Left ventricle myocardium inferior (tissue), 1 donor: ENCODE results near the gene CLIC6. TPM values are rescaled to one million over a fixed set of nuclear protein-coding genes. Genes with fewer than 3 reads are reported as not detected.

Experiments
- DNase-seq: peaks from one replicate; pipeline ENCODE4 v3.0.0-alpha.2; 2020
- H3K27ac ChIP-seq: fragments of 200-600 bp; replicated peaks from 2 replicates; pipeline ENCODE4 v1.8.0; 2021
- H3K27me3 ChIP-seq: fragments of 200-600 bp; 2 replicates; pipeline ENCODE4 v1.8.0; 2021; ENCODE audit warnings: low read depth
- H3K36me3 ChIP-seq: fragments of 200-600 bp; 2 replicates; pipeline ENCODE4 v1.8.0; 2021
- H3K4me1 ChIP-seq: fragments of 200-600 bp; 2 replicates; pipeline ENCODE4 v1.8.0; 2021
- H3K4me3 ChIP-seq: fragments of 200-600 bp; 2 replicates; pipeline ENCODE4 v1.8.0; 2021; ENCODE audit warnings: mild to moderate bottlenecking, moderate library complexity
- H3K9me3 ChIP-seq: fragments of 200-600 bp; replicated peaks from 2 replicates; pipeline ENCODE4 v1.8.0; 2021
- CTCF ChIP-seq: fragments of 200-600 bp; IDR thresholded peaks from 2 replicates; pipeline ENCODE4 v1.8.0; 2021; ENCODE audit warnings: antibody characterized with exemption, mild to moderate bottlenecking, borderline replicate concordance
- intact Hi-C: fragments of 100-400 bp; cut with micrococcal nuclease; formaldehyde crosslinking; loops from one replicate; pipeline ENCODE4 v1.11.0; 2022
- total RNA-seq: library from RNA; stranded (reverse); fragmentation: NEBNext Ultra II Directional; extraction: Animal tissue kit (Norgen Biotek cat#: 25700); gene quantifications from one replicate; pipeline ENCODE4 v1.2.1, GENCODE V29; 2021
- donor health status: DM: no; HTN: yes; CAD: no; lungs with severe emphysema.

CLIC6 gene
- total RNA-seq, 1 donor from 2014 or later: 11.2 TPM

DNA sequence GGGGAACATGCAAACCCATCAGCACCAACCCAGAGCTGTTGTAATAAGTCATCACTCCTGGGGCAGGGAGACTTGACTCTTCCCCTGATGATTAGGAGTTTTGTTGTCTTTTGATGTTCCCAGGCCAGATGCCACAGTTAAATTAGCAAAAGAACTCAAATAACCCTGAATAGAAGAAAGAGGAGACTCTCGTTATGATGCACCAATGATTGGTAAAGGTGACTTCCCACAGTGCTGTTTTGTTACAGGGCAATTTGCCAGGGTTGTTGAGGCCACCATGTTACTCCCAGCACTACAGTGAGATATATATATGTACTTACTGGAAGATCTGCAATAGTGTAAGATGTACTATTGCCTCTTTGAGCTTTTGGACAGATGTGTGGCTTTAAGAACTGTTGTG lies 29.5 kb upstream of the CLIC6 start:
- no peak for TF ChIP-seq CTCF
- Histone ChIP-seq H3K36me3 (no peaks in the 10 kb centered on the region), H3K27me3 (peaks cover 8% of the 10 kb centered on the region), H3K4me3 (no peak overlapping the region), H3K9me3 (no peaks in the 10 kb centered on the region), H3K27ac (no peak overlapping the region), H3K4me1 (peaks cover under 1% of the 10 kb centered on the region)
- no peak for DNase-seq
- intact Hi-C loops: no loop called here

- H3K4me1 ChIP-seq: peaks cover 6% of the 10 kb centered on the region
- no peak overlapping the region for H3K4me3 ChIP-seq
- no peak for DNase-seq
- H3K36me3 ChIP-seq: no peaks in the 10 kb centered on the region
- no peak overlapping the region for H3K27ac ChIP-seq
- intact Hi-C loops: no loop called here
- no peak for TF ChIP-seq CTCF
- H3K9me3 ChIP-seq: no peaks in the 10 kb centered on the region
- H3K27me3 ChIP-seq: peaks cover 5% of the 10 kb centered on the region
These were observed 28.7 kb upstream of the CLIC6 start for GRCh38 chr21:34639882-34640788.

GRCh38 chr21:34640858-34641257 lies 27.9 kb upstream of the CLIC6 start:
- Histone ChIP-seq H3K9me3 (no peaks in the 10 kb centered on the region), H3K36me3 (no peaks in the 10 kb centered on the region), H3K27me3 (no peaks in the 10 kb centered on the region), H3K27ac (no peak overlapping the region), H3K4me3 (no peak overlapping the region), H3K4me1 (peaks cover 6% of the 10 kb centered on the region)
- TF ChIP-seq CTCF: no peak
- DNase-seq: no peak
- intact Hi-C loops: no loop called here

DNA sequence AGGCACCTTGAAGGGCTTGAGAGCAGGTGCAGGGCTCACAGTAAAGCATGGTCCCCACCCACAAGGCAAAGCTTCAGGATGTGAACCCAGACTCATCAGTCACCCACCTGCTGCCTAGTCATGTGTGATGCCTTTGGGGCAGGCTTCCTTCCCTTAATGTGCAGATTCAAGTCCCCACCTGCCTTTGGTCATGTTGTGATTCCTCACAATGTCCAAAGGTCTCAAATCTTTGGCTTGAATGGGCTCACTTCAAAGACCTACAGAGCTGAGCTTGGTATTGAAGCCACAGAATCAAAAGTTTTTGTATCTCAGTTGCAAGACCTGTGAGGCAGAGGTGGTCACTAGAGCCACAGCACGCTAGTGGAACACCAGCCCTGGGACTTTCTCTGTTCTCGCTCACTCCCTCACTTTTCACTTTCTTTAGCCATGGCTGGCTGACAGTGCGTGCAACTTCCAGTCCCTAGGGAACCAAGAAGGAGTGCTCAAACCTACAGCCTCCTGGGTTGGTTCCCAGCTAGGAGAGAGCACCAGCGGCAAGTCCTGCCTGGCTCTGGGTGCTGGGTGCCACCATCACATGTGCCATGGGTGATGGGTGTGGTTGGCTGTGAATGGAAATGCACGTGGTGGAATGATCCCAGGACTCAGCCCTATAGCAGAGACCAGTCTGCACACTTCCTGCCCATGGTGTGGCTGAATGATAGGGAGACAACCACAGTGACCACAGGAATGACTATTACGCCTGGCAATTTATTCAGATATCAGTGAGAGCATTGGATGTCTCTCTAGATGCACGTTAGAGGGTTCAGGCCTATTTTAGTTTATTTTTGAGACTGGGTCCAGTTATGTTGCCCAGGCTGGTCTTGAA lies 26.4 kb upstream of the CLIC6 start:
- Histone ChIP-seq H3K4me3 (no peak overlapping the region), H3K27ac (no peak overlapping the region), H3K4me1 (peaks cover 6% of the 10 kb centered on the region), H3K27me3 (peaks cover 8% of the 10 kb centered on the region), H3K9me3 (no peaks in the 10 kb centered on the region), H3K36me3 (no peaks in the 10 kb centered on the region)
- intact Hi-C loops: no loop called here
- TF ChIP-seq CTCF: no peak
- no peak for DNase-seq

- Histone ChIP-seq H3K4me1 (peaks cover 6% of the 10 kb centered on the region), H3K27me3 (peaks cover 25% of the 10 kb centered on the region), H3K9me3 (no peaks in the 10 kb centered on the region), H3K36me3 (no peaks in the 10 kb centered on the region), H3K4me3 (no peak overlapping the region), H3K27ac (no peak overlapping the region)
- DNase-seq: no peak
- no peak for TF ChIP-seq CTCF
- intact Hi-C loops: no loop called here
These were observed 24.0 kb upstream of the CLIC6 start for GRCh38 chr21:34644825-34645224.
